OCI-LY1 (cell line): ENCODE data around the gene NEK6.

Source experiments
- CTCF ChIP-seq: fragments of 200-600 bp; sonication (generic), shearing (Covaris generic); IDR thresholded peaks from 2 replicates; pipeline ENCODE4 v1.5.1; 2017; ENCODE audit warnings: mild to moderate bottlenecking, antibody characterized with exemption, low read length, moderate library complexity, mixed read lengths
- EZH2 ChIP-seq: fragments of 200-600 bp; sonication (generic), shearing (Covaris generic); IDR thresholded peaks from 2 replicates; pipeline ENCODE4 v1.8.0; 2017; ENCODE audit warnings: borderline replicate concordance, mixed run types, mild to moderate bottlenecking, antibody characterized with exemption, low read length, moderate library complexity, mixed read lengths

GRCh38 chr9:124337562-124337961 lies 79.8 kb downstream of the NEK6 start:
- TF ChIP-seq CTCF (no peak), EZH2 (no peak)
